NOMO-1 treated with DMSO at 0.1 percent for 48 hours (cell line): ENCODE data around the gene HDAC9.
"Not testable (repeated sequence)": the region's sequence is repeated elsewhere in the genome, so short reads cannot be mapped to it uniquely, and the experiment has no call there.

Experiments used
- DNase-seq: peaks from one replicate; lab custom pipeline; 2025; ENCODE audit not compliant: unreplicated experiment; lab: John Stamatoyannopoulos, UW

The HDAC9 gene

DNA sequence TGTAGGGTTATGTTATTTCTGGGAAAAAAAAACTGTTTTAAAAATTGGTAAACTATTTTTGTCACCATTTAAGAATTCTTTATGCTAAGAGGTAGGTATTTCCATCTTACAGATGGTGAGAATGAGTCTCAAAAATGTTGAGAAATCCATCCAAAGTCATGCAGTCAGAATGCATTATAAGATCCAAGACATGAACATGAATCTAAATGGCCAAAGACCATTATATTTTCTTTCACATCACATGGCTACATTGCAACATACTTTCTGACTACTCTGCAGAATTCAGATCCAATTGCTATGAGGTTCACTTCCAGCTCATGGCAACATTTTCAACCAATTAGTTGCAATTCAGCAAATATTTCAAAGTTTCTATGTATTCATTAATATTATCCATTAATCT is 440.7 kb downstream of the HDAC9 start:
- no peak for DNase-seq

DNA sequence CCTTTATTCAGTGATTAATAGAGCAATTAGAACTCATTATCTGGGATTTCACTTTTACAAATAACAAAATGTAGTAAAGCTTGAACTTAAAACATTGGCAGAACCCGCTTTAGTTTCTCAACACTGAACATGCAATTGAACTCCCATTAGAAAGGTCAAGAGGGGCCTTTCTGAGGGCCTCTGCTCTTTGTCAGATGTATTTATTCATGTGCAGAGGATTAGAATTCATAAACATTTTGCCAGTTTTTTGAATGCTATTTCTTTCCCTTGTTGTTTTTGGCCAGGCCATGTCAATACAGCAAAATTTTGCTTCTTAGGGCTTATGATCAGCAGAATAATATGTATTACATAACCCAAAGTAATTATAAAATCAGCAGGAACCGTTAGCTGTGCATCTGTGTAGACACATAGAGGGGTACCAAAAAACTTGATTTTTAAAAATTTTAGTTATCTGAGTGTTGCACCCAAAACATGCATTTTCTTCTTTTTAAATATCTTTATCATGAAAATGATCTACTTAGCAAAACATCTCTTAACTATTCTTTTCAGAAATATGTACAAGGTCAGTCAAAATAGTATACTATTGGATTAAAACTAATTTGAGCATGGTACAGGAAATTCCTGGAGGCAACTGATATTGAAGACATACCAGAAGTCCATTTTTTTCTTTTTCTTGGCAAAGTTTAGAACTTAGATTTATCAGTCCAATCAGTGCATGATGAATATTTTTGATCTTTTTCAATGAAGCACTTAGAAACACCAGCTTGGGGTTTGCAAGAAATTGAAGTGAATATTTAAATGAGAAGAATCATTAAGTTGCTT is 444.4 kb downstream of the HDAC9 start:
- no peak for DNase-seq

DNA sequence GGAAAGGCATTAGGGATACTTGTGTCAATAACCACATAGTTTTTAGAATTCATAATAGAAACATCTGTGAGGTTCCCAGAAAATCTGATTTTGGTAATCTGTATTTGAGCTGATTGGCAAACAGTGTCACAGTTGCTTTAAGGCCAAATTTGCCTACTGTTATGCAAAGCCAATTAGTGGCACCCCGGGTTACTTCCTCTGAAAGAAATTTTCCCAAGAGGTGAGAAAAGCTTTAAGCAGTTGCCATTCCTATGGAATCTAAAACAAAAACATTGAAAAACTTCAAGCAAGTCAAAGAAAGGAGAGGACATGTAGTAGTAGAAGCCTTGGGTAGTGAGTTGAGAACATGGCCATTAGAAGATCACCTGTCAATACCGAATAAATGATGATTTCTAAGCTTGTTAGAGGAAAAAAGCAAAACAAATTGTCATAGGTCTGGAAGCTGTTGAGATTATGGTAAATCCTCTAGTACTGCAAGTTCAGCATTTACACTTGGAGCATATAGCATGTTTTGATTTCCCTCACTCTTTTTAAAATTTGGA is 445.1 kb downstream of the HDAC9 start:
- no peak for DNase-seq

DNA sequence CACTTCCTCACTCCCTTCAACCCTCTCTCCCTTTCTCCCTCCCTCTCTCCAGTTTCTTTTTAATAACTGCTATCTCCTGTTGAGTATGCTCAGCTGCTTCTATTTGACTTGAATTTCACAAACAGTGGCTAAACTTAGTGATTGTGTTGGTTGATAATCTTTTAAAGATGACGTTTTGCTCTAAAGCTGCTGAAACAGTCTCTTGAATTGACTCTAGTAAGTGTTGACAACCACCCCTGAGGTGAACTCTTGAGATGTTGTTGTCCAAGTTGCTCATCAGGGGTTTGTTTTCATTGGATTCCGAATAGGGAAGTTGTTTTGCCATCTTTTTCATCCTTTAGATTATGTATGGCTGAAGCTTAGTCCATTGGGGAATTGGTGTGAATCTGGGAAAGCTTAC is 445.7 kb downstream of the HDAC9 start:
- DNase-seq = no peak

DNA sequence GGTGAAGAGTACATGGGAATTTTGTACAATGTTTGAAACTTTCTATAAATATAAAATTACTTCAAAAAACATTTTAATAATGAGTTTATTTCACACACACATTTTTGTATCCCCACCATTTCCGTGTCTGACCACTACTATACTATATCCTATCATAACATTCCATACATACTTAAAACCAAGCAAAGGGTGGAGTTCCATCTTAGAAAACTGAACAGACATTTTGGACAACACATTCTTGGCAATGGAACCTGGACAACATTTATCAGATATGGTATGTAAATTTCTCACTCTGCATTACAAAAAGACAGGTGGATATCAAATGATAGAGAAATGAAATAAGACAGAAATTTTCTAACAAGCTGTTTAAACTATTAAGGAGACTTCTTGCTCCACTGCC is 453.0 kb downstream of the HDAC9 start:
- no peak for DNase-seq

DNA sequence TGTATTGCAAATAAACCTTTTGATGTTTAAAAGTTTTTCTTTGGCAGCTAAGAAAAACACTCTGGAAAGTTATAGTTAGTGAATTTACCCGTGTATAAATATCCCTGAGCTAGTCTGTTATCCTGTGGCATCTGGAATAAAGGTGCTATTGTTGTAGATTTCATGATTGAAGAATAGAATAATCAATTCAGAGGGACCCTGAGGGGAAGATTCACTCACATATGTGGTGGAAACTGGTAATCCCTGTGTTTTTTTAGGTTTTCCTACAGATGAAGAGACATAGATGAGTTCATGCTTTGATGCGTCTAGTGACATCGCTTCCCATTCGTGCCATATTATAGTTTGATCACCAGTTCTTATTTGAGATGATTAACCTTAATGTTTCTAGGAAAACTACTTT is 457.3 kb downstream of the HDAC9 start:
- DNase-seq = no peak

DNA sequence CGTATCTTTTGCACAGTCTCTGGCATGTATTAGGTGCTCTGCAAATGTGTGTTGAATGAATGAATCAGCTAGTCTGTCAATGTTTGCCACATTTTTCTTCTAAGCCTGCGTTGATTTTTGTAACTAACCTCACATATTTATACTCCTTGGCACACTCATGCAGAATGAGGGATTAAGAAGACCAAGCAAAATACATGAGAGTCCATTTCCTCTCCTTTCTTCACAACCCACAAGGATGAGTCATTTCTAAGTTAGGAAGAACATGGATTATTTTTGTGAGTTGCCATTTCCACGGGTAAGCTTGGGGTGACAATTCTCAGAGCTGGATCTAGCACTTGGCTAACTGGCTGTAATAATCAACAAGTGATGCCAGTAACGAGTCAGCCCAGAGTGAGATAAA is 463.1 kb downstream of the HDAC9 start:
- DNase-seq = no peak

DNA sequence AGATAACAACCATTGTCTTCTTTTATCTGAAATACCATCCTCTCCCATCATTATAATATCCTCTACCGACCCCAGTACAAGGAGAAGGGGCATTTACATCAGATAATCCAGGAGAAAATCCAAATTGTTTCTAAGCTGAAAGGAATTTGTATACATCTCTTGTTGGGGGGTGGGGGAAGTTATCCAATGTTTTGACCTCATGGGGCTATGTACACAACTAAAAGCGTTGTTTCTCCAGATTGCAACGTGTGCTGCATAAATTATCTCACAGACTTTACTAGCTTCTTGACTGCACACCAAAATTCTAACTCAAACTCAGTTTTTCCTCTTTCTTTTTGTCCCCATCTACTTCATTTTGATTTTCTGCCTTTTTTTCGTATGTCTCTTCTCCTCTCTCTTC is 465.2 kb downstream of the HDAC9 start:
- DNase-seq = no peak

DNA sequence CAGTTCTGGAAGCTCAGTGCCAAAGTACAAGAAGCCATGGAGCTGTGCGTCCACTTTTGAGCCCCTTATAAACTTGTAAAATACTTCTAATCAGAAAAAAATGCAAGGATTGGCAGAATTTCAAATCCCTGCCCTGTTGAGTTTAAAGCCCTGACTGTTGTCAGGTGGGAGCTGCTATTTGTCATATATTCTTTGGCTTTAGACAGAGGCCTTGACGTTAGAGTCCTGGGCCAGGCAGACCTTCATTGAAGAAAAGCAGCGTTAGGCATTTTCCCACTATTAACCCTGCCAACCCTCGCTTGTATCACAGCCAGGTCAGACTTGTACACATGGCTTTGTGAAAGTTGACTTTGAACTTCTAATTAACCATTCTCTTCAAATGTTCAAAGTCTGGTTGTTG is 466.5 kb downstream of the HDAC9 start:
- no peak for DNase-seq

DNA sequence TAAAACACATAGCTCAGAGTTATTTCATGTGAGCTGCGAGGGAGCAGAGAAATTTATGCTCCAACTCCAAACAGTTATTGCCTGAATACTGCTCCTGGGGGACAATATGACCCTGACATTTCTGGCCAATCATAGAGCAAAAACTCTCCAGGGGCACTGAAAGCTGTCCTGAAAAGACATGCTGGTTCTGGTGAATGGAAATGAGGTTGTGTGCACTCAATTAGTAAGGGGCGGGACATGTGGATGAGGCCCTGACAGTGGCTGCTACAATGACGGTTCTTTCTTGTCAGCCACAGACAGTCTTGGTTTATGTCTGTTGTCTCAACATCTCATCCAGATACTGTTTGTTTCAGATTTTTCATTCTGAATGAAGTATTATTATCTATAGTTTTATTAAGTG is 470.1 kb downstream of the HDAC9 start:
- DNase-seq = no peak

DNA sequence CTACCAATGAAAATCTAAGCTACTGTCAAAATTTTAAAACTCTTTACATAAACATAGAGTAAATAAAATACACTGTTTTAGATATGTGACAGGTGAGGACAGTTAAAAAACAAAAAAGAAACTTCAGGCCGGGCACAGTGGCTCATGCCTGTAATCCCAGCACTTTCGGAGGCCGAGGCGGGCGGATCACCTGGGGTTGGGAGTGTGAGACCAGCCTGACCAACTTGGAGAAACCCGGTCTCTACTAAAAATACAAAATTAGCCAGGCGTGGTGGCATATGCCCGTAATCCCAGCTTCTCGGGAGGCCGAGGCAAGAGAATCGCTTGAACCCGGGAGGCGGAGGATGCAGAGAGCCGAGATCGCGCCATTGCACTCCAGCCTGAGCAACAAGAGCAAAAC is 472.2 kb downstream of the HDAC9 start:
- not testable (repeated sequence) for DNase-seq

DNA sequence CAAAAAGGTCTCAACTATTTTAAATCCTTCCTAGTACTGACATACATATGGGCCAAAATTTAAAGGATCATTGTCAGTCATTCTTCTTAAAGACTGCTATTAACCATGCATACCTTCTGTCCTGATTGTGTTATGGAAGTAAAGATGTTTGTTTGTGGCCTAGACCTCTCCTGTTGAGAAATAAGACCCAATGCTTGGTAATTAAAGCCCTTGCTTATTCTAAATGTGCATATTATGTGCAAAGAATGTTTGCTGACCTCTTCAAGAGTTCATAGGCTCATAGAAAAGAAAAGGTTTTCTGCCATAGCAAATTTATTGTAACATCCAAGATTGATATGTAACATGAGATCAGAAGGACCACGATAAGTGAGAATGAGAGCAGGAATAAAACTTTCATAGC is 476.3 kb downstream of the HDAC9 start:
- DNase-seq = no peak

DNA sequence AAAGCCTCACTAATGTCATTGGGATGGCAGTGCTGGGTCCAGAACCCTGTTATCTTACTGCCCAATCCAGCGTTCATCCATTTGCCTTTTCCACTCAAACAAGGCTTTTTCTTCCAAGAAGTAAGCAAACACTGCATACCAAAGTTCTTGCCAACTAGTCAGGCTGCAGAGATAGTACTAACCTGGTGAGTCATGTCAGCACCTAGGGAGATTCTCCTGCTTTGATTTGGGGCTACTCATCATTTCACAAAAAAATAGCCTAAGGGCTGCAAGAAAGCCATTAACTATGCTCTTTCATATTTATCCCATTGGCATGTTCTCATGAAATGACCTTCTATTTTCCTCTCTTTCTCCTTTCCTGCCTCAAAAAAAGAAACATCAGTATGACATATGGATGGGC is 479.3 kb downstream of the HDAC9 start:
- no peak for DNase-seq

DNA sequence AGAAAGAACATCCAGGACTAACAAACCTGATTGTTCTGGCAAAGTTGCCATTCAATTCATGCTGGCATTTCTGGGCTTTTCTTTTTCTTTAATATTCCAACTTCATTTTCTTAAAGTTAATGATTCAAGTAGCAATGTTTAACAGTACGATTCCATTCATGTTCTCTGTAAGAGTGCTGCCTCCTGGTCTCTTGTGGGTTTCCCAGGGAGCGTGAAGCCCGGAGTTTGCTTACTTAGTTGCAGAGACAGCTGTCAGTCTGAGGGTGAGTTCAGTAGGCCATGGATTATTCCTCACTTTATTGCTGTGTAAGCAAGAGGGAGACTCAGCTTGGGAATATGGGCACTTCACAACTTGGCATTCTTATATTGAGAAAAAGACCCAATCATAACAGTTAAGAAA is 479.7 kb downstream of the HDAC9 start:
- DNase-seq = no peak

DNA sequence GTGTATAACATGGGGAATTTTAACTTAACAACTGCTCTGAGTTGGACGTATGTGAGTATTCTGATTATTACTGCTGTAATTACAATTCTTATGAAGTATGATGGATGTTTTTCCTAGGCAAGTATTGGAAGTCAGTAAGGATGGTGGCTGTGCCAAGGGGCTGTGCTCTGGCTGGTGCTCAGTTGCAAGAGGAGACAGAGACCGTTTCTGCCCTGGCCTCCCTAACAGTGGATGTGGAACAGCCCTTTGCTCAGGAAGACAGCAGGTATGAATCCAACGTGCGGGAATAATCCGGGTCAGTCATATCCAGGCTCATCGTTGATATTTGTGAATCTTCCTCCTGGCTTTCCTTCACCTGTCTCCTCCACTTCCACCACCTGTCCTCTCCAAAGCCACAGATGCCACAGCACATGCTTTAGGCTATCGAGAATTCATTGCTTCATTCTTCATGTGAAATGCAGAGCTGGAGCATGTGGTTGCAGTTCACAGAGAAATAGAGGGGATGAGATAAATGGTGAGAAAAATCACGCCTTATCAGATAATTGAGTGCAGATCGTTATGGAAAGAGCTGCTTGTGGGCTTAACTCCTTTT is 480.2 kb downstream of the HDAC9 start:
- DNase-seq = no peak

DNA sequence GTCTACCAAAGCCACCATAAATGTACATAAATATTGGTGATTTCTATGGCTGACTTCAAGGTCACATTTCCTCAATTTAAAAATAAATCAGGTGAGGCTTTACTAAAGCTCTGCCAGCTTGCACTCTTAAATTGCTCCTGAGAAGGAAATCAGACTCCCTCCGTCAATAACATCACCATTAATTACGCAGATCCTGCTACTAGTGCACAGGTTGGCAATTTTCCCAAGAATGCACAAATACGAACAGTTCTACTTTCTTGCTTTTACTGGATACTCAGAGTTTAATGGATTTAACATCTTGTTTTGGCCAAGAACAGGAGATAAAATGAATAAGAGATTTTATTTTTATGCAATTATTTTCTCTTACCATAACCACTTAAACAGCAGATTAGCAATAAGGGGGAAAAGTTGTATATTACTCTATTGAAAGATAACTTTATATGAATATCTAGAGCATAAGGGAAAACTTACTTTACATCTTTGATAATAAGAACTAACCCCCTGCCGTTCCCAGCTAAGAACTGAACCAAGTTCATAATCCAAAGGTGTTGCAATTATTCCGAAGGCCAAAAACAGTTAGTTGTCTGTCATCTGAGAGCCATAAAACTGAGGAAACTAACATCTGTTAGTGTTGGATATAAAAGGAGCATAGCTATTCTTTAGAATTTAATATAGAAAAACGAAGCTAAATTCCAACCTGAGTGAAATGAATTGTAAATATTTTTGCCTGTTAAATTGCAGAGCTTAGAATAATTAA is 481.3 kb downstream of the HDAC9 start:
- DNase-seq = no peak

DNA sequence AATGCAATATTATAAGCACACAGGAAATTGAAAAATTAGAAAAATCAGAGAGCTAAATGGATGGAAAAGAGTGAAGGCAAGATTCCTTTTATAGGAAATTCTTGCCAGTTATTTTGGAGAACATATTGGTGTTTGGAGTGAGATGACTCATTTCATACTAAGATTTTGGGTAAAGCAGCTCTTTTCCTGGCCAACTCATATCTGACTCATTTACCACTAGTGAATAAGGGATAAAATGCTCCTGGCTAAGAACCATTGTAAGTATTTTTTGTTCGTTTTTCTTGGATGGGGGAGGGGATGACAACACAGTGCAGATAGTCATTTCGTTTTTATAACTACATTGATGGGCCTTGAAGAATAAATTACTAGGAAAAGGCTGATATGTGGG is 482.6 kb downstream of the HDAC9 start:
- no peak for DNase-seq

DNA sequence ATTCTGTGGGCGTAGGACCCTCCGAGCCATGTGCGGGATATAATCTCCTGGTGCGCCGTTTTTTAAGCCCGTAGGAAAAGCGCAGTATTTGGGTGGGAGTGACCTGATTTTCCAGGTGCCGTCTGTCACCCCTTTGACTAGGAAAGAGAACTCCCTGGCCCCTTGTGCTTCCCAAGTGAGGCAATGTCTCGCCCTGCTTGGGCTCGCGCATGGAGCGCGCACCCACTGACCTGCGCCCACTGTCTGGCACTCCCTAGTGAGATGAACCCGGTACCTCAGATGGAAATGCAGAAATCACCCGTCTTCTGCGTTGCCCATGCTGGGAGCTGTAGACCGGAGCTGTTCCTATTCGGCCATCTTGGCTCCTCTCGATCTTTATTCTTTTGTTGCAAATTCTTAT is 495.2 kb downstream of the HDAC9 start:
- not testable (repeated sequence) for DNase-seq

DNA sequence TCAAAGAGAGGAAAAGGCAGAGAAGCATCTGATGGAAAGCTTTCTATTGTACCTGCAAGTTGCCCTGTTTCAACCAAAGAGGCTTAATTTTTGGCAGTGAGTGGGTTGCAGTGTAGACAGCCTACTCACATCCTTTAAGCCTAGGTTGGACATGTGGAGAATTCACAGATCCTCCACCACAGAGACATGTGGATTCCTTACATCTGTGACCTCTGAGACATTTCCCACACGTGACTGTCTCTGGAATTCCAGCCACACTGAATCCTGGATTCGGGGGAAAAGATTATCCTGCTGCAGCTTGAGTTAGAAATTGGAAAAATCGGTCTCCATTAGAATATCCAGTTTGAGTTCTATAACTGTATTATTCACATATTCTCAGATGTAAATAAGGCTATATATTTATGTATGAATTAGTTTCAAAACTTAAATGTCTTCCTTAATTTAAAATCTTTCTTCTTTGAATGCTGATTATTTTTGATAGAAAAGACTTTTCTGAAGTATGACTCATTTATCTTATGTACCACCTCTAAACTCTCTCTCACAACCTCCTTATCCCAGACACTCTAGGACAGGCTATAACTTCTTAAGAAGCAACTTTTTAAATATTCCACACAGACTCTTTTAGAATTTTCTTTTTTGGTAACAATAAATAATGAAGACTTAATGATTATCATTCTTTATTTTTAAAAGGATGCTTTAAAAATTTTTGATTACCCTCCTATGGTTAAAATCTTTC is 498.6 kb downstream of the HDAC9 start:
- no peak for DNase-seq

DNA sequence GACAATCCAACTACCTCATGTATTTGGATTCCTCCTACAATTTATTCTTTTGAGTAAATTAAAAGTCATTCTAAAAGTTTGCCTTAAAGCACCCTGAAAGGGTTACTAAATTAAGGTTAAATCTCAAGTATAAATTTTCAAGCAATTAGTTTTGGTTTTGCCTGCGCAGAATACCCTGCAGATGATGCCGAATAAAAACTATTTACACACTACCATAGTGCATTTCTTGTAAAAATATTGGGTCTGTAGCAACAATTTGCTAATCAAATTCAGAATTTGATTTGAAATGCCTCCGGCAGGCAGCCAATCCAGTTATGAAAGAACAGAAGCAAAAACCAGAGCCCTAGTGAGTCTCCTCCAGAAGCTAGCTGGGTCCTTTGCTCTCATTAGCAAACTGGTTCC is 499.7 kb downstream of the HDAC9 start:
- DNase-seq = no peak

DNA sequence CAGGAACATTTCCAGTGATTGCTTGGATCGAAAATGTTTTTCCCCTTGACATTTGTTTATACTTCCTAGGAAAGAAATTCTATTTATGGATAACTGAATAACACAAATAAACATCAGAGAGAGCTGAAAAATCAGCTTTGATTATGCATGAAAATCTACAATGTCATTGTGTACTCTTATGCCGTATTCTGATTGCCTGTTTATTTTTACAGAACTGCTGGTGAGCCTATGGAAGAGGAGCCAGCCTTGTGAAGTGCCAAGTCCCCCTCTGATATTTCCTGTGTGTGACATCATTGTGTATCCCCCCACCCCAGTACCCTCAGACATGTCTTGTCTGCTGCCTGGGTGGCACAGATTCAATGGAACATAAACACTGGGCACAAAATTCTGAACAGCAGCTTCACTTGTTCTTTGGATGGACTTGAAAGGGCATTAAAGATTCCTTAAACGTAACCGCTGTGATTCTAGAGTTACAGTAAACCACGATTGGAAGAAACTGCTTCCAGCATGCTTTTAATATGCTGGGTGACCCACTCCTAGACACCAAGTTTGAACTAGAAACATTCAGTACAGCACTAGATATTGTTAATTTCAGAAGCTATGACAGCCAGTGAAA is 500.4 kb downstream of the HDAC9 start:
- DNase-seq = no peak
